Endothelial cell of umbilical vein (primary cell): ENCODE measurements around the gene MPV17. TPM values are rescaled to one million over a fixed set of nuclear protein-coding genes. Genes with fewer than 3 reads are reported as not detected.

Experiments
- BruUV-seq: library from RNA; stranded (reverse); fragments of 400-500 nt; replicated peaks from 2 replicates; lab custom pipeline; 2021; lab: Mats Ljungman, UMichigan
- CTCF ChIA-PET: fragments of 300-600, 350-600 bp; sonication (Branson Sonifier 250); formaldehyde crosslinking; loops from one replicate; lab custom pipeline; 2021; ENCODE audit warnings: antibody characterized with exemption, inconsistent platforms; lab: Charles Lee
- POLR2A ChIA-PET: fragments of 300-600, 350-600 bp; sonication (Branson Sonifier 250); formaldehyde crosslinking; loops from one replicate; lab custom pipeline; 2021; ENCODE audit warnings: antibody characterized with exemption, inconsistent platforms; lab: Charles Lee
- DNase-seq: peaks from one replicate; pipeline ENCODE4 v3.0.0-alpha.2; 2011; ENCODE audit warnings: low read depth, low spot score
- FAIRE-seq: peaks from 2 replicates; lab custom pipeline; 2011; peaks lifted over from hg19 to GRCh38; lab: Jason Lieb, UNC
- H2AFZ ChIP-seq: 2 replicates; pipeline ENCODE4 v1.6.0; 2012; ENCODE audit warnings: low read depth, low read length, control low read depth, inconsistent platforms
- H3K27ac ChIP-seq: 2 replicates; pipeline ENCODE4 v1.5.1; 2011; ENCODE audit warnings: low read depth, mild to moderate bottlenecking, control low read depth, low read length, moderate library complexity; ENCODE audit not compliant: insufficient read depth
- H3K27me3 ChIP-seq, 2 experiments: 2 replicates each; pipeline versions ENCODE4 v1.6.0 to v1.6.1; 2011; ENCODE audit warnings: low read length in 2 of 2, mixed read lengths in 1 of 2; ENCODE audit not compliant: control insufficient read depth in 2 of 2, insufficient read depth in 2 of 2
- H3K36me3 ChIP-seq, 2 experiments: 2 replicates in 1 of 2; 3 replicates in 1 of 2; pipeline ENCODE4 v1.5.1; 2011; ENCODE audit warnings: low read length in 2 of 2, mild to moderate bottlenecking in 1 of 2, moderate library complexity in 1 of 2; ENCODE audit not compliant: control insufficient read depth in 2 of 2, insufficient read depth in 2 of 2; ENCODE audit errors: extremely low read depth in 1 of 2
- H3K4me1 ChIP-seq: 3 replicates; pipeline ENCODE4 v1.5.1; 2011; ENCODE audit warnings: mild to moderate bottlenecking, low read length; ENCODE audit not compliant: control insufficient read depth, insufficient read depth; ENCODE audit errors: extremely low read depth
- H3K4me2 ChIP-seq: 2 replicates; pipeline ENCODE4 v1.6.1; 2011; ENCODE audit warnings: low read length, control low read depth, mixed read lengths; ENCODE audit not compliant: insufficient read depth
- H3K4me3 ChIP-seq, 3 experiments: fragments of 200-600 bp in 1 of 3; sonication (generic), shearing (Covaris generic) in 1 of 3; replicated peaks in 1 of 3; 2 replicates each; pipeline ENCODE4 v1.5.1; 2011 to 2016; ENCODE audit warnings: control low read depth in 3 of 3, low read length in 3 of 3, mild to moderate bottlenecking in 2 of 3, inconsistent platforms in 1 of 3, low read depth in 1 of 3, moderate library complexity in 1 of 3; ENCODE audit not compliant: insufficient read depth in 1 of 3
- H3K79me2 ChIP-seq: 2 replicates; pipeline ENCODE4 v1.6.0; 2012; ENCODE audit warnings: low read length, inconsistent platforms; ENCODE audit not compliant: control insufficient read depth, insufficient read depth
- H3K9ac ChIP-seq: replicated peaks from 2 replicates; pipeline ENCODE3; 2011; ENCODE audit warnings: low read length, control low read depth; ENCODE audit not compliant: insufficient read depth; ENCODE audit errors: extremely low read depth
- H3K9me1 ChIP-seq: replicated peaks from 3 replicates; pipeline ENCODE4 v1.6.0; 2011; ENCODE audit warnings: mild to moderate bottlenecking, low read length; ENCODE audit not compliant: control insufficient read depth, insufficient read depth; ENCODE audit errors: extremely low read depth
- H3K9me3 ChIP-seq: replicated peaks from 2 replicates; pipeline ENCODE4 v1.5.1; 2012; ENCODE audit warnings: low read length, inconsistent platforms; ENCODE audit not compliant: control insufficient read depth, insufficient read depth
- H4K20me1 ChIP-seq: replicated peaks from 2 replicates; pipeline ENCODE3; 2011; ENCODE audit warnings: mild to moderate bottlenecking, low read length; ENCODE audit not compliant: control insufficient read depth, insufficient read depth; ENCODE audit errors: extremely low read depth
- CTCF ChIP-seq, 2 donors: IDR thresholded peaks; 1 replicate in 1 of 2; 2 replicates in 1 of 2; pipeline ENCODE4 v1.5.1; 2011; ENCODE audit warnings: low read length in 2 of 2, mild to moderate bottlenecking in 2 of 2, moderate library complexity in 2 of 2, control low read depth in 1 of 2, inconsistent platforms in 1 of 2, low read depth in 1 of 2; ENCODE audit not compliant: insufficient read depth in 1 of 2; ENCODE audit errors: extremely low read depth in 1 of 2
- EZH2 ChIP-seq: IDR thresholded peaks from 2 replicates; pipeline ENCODE4 v1.6.1; 2012; ENCODE audit warnings: borderline replicate concordance, low read depth, mild to moderate bottlenecking, moderate library complexity, low read length, inconsistent platforms; ENCODE audit not compliant: severe bottlenecking
- FOS ChIP-seq: IDR thresholded peaks from 2 replicates; pipeline ENCODE4 v1.6.1; 2011; ENCODE audit warnings: mild to moderate bottlenecking, low read length, moderate library complexity, borderline replicate concordance; ENCODE audit not compliant: insufficient read depth
- GATA2 ChIP-seq: IDR thresholded peaks from 2 replicates; pipeline ENCODE4 v1.7.0; 2011; ENCODE audit warnings: low read depth, mild to moderate bottlenecking, moderate library complexity, mixed read lengths, low read length; ENCODE audit not compliant: insufficient read length, insufficient read depth
- JUN ChIP-seq: IDR thresholded peaks from 2 replicates; pipeline ENCODE4 v1.6.1; 2011; ENCODE audit warnings: borderline replicate concordance, low read depth; ENCODE audit not compliant: insufficient read length, insufficient read depth
- MYC ChIP-seq: IDR thresholded peaks from one replicate; pipeline ENCODE4 v1.6.1; 2011; ENCODE audit warnings: mild to moderate bottlenecking, low read depth, low read length
- POLR2A ChIP-seq: IDR thresholded peaks from 2 replicates; pipeline ENCODE4 v1.6.1; 2012; ENCODE audit warnings: low read depth, mild to moderate bottlenecking, control low read depth, low read length
- POLR2AphosphoS5 ChIP-seq: IDR thresholded peaks from 2 replicates; pipeline ENCODE4 v1.6.1; 2012; ENCODE audit warnings: low read depth, mild to moderate bottlenecking, control low read depth, low read length, moderate library complexity; ENCODE audit not compliant: insufficient read depth
- dilution Hi-C: fragments of 300-500 bp; cut with MboI; formaldehyde crosslinking; loops from one replicate; pipeline ENCODE4 v1.15.0; 2019; ENCODE audit warnings: low sequenced_read_pairs; ENCODE audit not compliant: extremely low pct_ligation_motif_present
- intact Hi-C: fragments of 100-400 bp; cut with micrococcal nuclease; formaldehyde crosslinking; loops from one replicate; pipeline ENCODE4 v1.10.0; 2022
- polyA plus RNA-seq, 4 experiments: library from polyadenylated mRNA; depleted of rRNA in 3 of 4; stranded (reverse) in 3 of 4; unstranded in 1 of 4; fragments of >200 nt; gene quantifications; 2 replicates each; pipeline versions ENCODE4 v1.2.1 to v1.2.3, GENCODE V29; 2011 to 2012; ENCODE audit warnings: missing spikeins in 1 of 4
- total RNA-seq: library from RNA; stranded (reverse); gene quantifications from 2 replicates; pipeline ENCODE4 v1.2.3, GENCODE V29; 2021
- TF ChIP-seq, protein P1 (sequence below): IDR thresholded peaks from 2 replicates; pipeline ENCODE4 v1.6.1; 2011; ENCODE audit not compliant: insufficient read depth, insufficient read length

Gene MPV17
- total and polyA plus RNA-seq, 2 donors (not counting 3 experiments of a cell fraction or from before 2014, with no cell fraction given) = 74.7 to 267 TPM

GRCh38 chr2:27322301-27322765 is 564 bp downstream of the MPV17 start:
- FAIRE-seq (no peak), DNase-seq (no peak)
- peaks cover 0 to 11% of the 10 kb centered on the region in 2 experiments for H3K36me3 ChIP-seq
- H3K4me1 ChIP-seq = peaks cover 26% of the 10 kb centered on the region
- no peaks in the 10 kb centered on the region for H3K9me1 ChIP-seq
- peak overlapping the region; percentile 70 to 91 (median 90) for H3K4me3 ChIP-seq
- CTCF ChIA-PET = interaction anchor here (0.6 to 1.8 kb wide), 6 partner anchors 12 to 361 kb away, joined by 3 to 6 read pairs (median 4); partner anchors contain the start of gene EIF2B4
- H2AFZ ChIP-seq = peak overlapping the region; percentile 58
- POLR2A ChIA-PET = interaction anchor here (1.0 to 1.3 kb wide), 2 partner anchors 8 to 34 kb away, joined by 3 to 4 read pairs; partner anchors contain the start of gene GTF3C2
- peak overlapping the region; percentile 96 for H3K9ac ChIP-seq
- dilution Hi-C loops = no loop called here
- TSS peak; percentile 79 for BruUV-seq
- H3K9me3 ChIP-seq = no peaks in the 10 kb centered on the region
- peaks cover 8% of the 10 kb centered on the region for H3K79me2 ChIP-seq
- peak overlapping the region; percentile 96 for H3K4me2 ChIP-seq
- TF ChIP-seq MYC (no peak), JUN (no peak), POLR2AphosphoS5 (no peak), FOS (no peak), CTCF (IDR thresholded peaks at IDR 0.05; ENCODE audit: extremely low read depth in 1 of 2, insufficient read depth in 1 of 2, low read depth in 1 of 2, low read length in 2 of 2) (no peak), GATA2 (no peak), EZH2 (no peak), POLR2A (no peak)
- TF ChIP-seq, protein P1, sequence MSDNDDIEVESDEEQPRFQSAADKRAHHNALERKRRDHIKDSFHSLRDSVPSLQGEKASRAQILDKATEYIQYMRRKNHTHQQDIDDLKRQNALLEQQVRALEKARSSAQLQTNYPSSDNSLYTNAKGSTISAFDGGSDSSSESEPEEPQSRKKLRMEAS = no peak
- peak overlapping the region; percentile 95 for H3K27ac ChIP-seq
- H3K27me3 ChIP-seq = no peaks in the 10 kb centered on the region
- intact Hi-C loops = no loop called here
- H4K20me1 ChIP-seq = no peaks in the 10 kb centered on the region
